ENCODE results near the gene CA14.
"Not testable (repeated sequence)": the region's sequence is repeated elsewhere in the genome, so short reads cannot be mapped to it uniquely, and the experiment has no call there.

The CA14 gene

GRCh38 chr1:150257624-150258585, at the start of gene CA14:
CA14 (plus strand) TSS chr1:150257774; CDS start chr1:150258129, 355 bp downstream.
- Mint-ChIP-seq H3K36me3 (ENCODE audit: low read depth) (no peaks in the 10 kb centered on the region), H3K27ac (no peak within 1 kb of the TSS), H3K9me3 (no peaks in the 10 kb centered on the region), H3K4me1 (ENCODE audit: low read depth) (peaks cover 16% of the 10 kb centered on the region), H3K27me3 (peaks cover 37% of the 10 kb centered on the region), H3K4me3 (no peak within 1 kb of the TSS)

GRCh38 chr1:150208460-150208859, 49.1 kb upstream of the CA14 start:
- H3K9me3 Mint-ChIP-seq; H3K4me1 Mint-ChIP-seq (ENCODE audit: low read depth); H3K36me3 Mint-ChIP-seq (ENCODE audit: low read depth); H3K27ac Mint-ChIP-seq; H3K4me3 Mint-ChIP-seq; H3K27me3 Mint-ChIP-seq: not testable (repeated sequence)

GRCh38 chr1:150210091-150210490, 47.5 kb upstream of the CA14 start:
- no peak overlapping the region for H3K4me3 Mint-ChIP-seq
- no peaks in the 10 kb centered on the region for H3K9me3 Mint-ChIP-seq
- peaks cover 19% of the 10 kb centered on the region for H3K4me1 Mint-ChIP-seq (ENCODE audit: low read depth)
- no peaks in the 10 kb centered on the region for H3K27me3 Mint-ChIP-seq
- H3K27ac Mint-ChIP-seq: no peak overlapping the region
- no peaks in the 10 kb centered on the region for H3K36me3 Mint-ChIP-seq (ENCODE audit: low read depth)

GRCh38 chr1:150210706-150211105, 46.9 kb upstream of the CA14 start:
- no peak overlapping the region for H3K4me3 Mint-ChIP-seq

GRCh38 chr1:150212070-150212469, 45.5 kb upstream of the CA14 start:
- no peaks in the 10 kb centered on the region for H3K9me3 Mint-ChIP-seq
- H3K4me1 Mint-ChIP-seq (ENCODE audit: low read depth): peaks cover 19% of the 10 kb centered on the region
- no peak overlapping the region for H3K4me3 Mint-ChIP-seq
- H3K36me3 Mint-ChIP-seq (ENCODE audit: low read depth): no peaks in the 10 kb centered on the region
- H3K27ac Mint-ChIP-seq: no peak overlapping the region
- H3K27me3 Mint-ChIP-seq: no peaks in the 10 kb centered on the region

More at GRCh38 chr1:150210706-150211105, 46.9 kb upstream of the CA14 start:
- no peak overlapping the region for H3K27ac Mint-ChIP-seq
- no peaks in the 10 kb centered on the region for H3K9me3 Mint-ChIP-seq
- no peaks in the 10 kb centered on the region for H3K36me3 Mint-ChIP-seq (ENCODE audit: low read depth)
- peaks cover 19% of the 10 kb centered on the region for H3K4me1 Mint-ChIP-seq (ENCODE audit: low read depth)
- no peaks in the 10 kb centered on the region for H3K27me3 Mint-ChIP-seq

GRCh38 chr1:150213170-150214098, 44.1 kb upstream of the CA14 start:
- peak overlapping the region; percentile 85 for H3K4me3 Mint-ChIP-seq
- H3K27me3 Mint-ChIP-seq: no peaks in the 10 kb centered on the region
- H3K4me1 Mint-ChIP-seq (ENCODE audit: low read depth): peaks cover 19% of the 10 kb centered on the region
- no peaks in the 10 kb centered on the region for H3K9me3 Mint-ChIP-seq
- peak overlapping the region; percentile 91 for H3K27ac Mint-ChIP-seq
- peaks cover 4% of the 10 kb centered on the region for H3K36me3 Mint-ChIP-seq (ENCODE audit: low read depth)

GRCh38 chr1:150214099-150214756, 43.3 kb upstream of the CA14 start:
- H3K27ac Mint-ChIP-seq: peak overlapping the region; percentile 91
- H3K4me3 Mint-ChIP-seq: peak overlapping the region; percentile 85
- peaks cover 12% of the 10 kb centered on the region for H3K36me3 Mint-ChIP-seq (ENCODE audit: low read depth)
- H3K27me3 Mint-ChIP-seq, H3K9me3 Mint-ChIP-seq: not testable (repeated sequence)
- peaks cover 19% of the 10 kb centered on the region for H3K4me1 Mint-ChIP-seq (ENCODE audit: low read depth)

- not testable (repeated sequence) for H3K27ac Mint-ChIP-seq, H3K9me3 Mint-ChIP-seq, H3K4me3 Mint-ChIP-seq, H3K27me3 Mint-ChIP-seq
- peaks cover 19% of the 10 kb centered on the region for H3K4me1 Mint-ChIP-seq (ENCODE audit: low read depth)
- H3K36me3 Mint-ChIP-seq (ENCODE audit: low read depth): peaks cover 25% of the 10 kb centered on the region
These were observed 41.7 kb upstream of the CA14 start for GRCh38 chr1:150215855-150216254.

GRCh38 chr1:150221552-150221951, 36.0 kb upstream of the CA14 start:
- Mint-ChIP-seq H3K4me3 (no peak overlapping the region), H3K4me1 (ENCODE audit: low read depth) (no peaks in the 10 kb centered on the region), H3K9me3 (no peaks in the 10 kb centered on the region), H3K27me3 (no peaks in the 10 kb centered on the region), H3K27ac (no peak overlapping the region), H3K36me3 (ENCODE audit: low read depth) (peaks cover 57% of the 10 kb centered on the region)

- Mint-ChIP-seq H3K27me3 (no peaks in the 10 kb centered on the region), H3K9me3 (no peaks in the 10 kb centered on the region), H3K4me3 (no peak overlapping the region), H3K4me1 (ENCODE audit: low read depth) (peaks cover 3% of the 10 kb centered on the region), H3K27ac (no peak overlapping the region), H3K36me3 (ENCODE audit: low read depth) (peaks cover 65% of the 10 kb centered on the region)
These were observed 32.6 kb upstream of the CA14 start for GRCh38 chr1:150224983-150225382.

GRCh38 chr1:150225546-150225945, 32.0 kb upstream of the CA14 start:
- Mint-ChIP-seq H3K27me3 (no peaks in the 10 kb centered on the region), H3K36me3 (ENCODE audit: low read depth) (peaks cover 65% of the 10 kb centered on the region), H3K4me1 (ENCODE audit: low read depth) (peaks cover 3% of the 10 kb centered on the region)

GRCh38 chr1:150226486-150226885, 31.1 kb upstream of the CA14 start:
- Mint-ChIP-seq H3K4me1 (ENCODE audit: low read depth) (peaks cover 3% of the 10 kb centered on the region), H3K27me3 (no peaks in the 10 kb centered on the region), H3K4me3 (no peak overlapping the region), H3K9me3 (no peaks in the 10 kb centered on the region), H3K36me3 (ENCODE audit: low read depth) (peaks cover 69% of the 10 kb centered on the region), H3K27ac (peak overlapping the region; percentile 33)

More at GRCh38 chr1:150225546-150225945, 32.0 kb upstream of the CA14 start:
- Mint-ChIP-seq H3K27ac (no peak overlapping the region), H3K9me3 (no peaks in the 10 kb centered on the region), H3K4me3 (no peak overlapping the region)

- Mint-ChIP-seq H3K36me3 (ENCODE audit: low read depth) (peaks cover 69% of the 10 kb centered on the region), H3K4me1 (ENCODE audit: low read depth) (peaks cover 3% of the 10 kb centered on the region), H3K9me3 (no peaks in the 10 kb centered on the region), H3K27ac (no peak overlapping the region), H3K27me3 (no peaks in the 10 kb centered on the region), H3K4me3 (no peak overlapping the region)
These were observed 30.3 kb upstream of the CA14 start for GRCh38 chr1:150227228-150227627.

- not testable (repeated sequence) for H3K4me1 Mint-ChIP-seq (ENCODE audit: low read depth); H3K4me3 Mint-ChIP-seq; H3K27ac Mint-ChIP-seq; H3K9me3 Mint-ChIP-seq; H3K27me3 Mint-ChIP-seq
- H3K36me3 Mint-ChIP-seq (ENCODE audit: low read depth): peaks cover 63% of the 10 kb centered on the region
These were observed 29.3 kb upstream of the CA14 start for GRCh38 chr1:150228246-150228645.

Data from stimulated activated naive CD8-positive, alpha-beta T cell treated with anti-CD3 and anti-CD28 coated beads, Interleukin-15, Interleukin-2, amounts not matched to agents 100 ng/mL and 50 ng/mL, for 24 hours (primary cell).